ENCODE measurements around the gene PRR35.

DNA sequence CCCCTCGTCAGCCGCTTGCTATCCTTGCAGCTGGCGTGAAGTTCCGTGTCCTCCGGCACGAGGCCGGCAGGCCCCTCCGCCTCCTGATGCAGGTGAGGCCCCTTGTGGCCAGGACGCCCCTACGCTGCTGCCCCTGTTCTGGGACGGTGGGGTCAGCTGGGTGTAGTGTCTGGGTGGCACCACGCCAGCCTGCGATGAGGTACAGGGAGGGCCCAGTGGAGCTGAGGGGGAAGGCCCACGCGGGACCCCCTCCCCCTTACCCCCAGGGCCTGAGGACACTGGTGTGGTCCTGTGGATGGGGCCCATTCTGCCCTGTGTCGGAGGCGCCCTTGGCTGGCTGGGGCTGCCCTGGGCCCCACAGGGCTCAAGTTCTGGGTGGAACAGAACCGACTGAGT, 22.0 kb downstream of the PRR35 start:
- TF ChIP-seq, protein P1, sequence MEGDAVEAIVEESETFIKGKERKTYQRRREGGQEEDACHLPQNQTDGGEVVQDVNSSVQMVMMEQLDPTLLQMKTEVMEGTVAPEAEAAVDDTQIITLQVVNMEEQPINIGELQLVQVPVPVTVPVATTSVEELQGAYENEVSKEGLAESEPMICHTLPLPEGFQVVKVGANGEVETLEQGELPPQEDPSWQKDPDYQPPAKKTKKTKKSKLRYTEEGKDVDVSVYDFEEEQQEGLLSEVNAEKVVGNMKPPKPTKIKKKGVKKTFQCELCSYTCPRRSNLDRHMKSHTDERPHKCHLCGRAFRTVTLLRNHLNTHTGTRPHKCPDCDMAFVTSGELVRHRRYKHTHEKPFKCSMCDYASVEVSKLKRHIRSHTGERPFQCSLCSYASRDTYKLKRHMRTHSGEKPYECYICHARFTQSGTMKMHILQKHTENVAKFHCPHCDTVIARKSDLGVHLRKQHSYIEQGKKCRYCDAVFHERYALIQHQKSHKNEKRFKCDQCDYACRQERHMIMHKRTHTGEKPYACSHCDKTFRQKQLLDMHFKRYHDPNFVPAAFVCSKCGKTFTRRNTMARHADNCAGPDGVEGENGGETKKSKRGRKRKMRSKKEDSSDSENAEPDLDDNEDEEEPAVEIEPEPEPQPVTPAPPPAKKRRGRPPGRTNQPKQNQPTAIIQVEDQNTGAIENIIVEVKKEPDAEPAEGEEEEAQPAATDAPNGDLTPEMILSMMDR (IDR thresholded peaks at IDR 0.05; ENCODE audit: low read length) = no peak
- TF ChIP-seq EZH2 (IDR thresholded peaks at IDR 0.05; ENCODE audit: borderline replicate concordance, low read length) = no peak

All from OCI-LY1 (cell line).